Natural killer cell treated with Interleukin-12 subunit alpha and Interleukin-12 subunit beta and Interleukin-15 and Interleukin-18, amount 100 ng/mL, for 72 hours (primary cell): Measurements from ENCODE around the gene LOXL1. TPM values are rescaled to one million over a fixed set of nuclear protein-coding genes. Genes with fewer than 3 reads are reported as not detected.

Experiments
- ATAC-seq, 2 donors: fragments of 150-1000 bp; cut with Tn5 transposase in 1 of 2; sonication (Bioruptor Pico), chemical (Tn5 transposase) in 1 of 2; 2 replicates each; pipeline ENCODE4 v1.10.0; 2021
- DNase-seq: peaks from one replicate; pipeline ENCODE4 v3.0.0; 2022; ENCODE audit warnings: low spot score
- H3K27ac Mint-ChIP-seq, 2 donors: 1 replicate in 1 of 2; 2 replicates in 1 of 2; pipeline ENCODE4 v1.8.0; 2022; ENCODE audit warnings: mixed read lengths in 2 of 2, mild to moderate bottlenecking in 1 of 2, moderate library complexity in 1 of 2
- H3K27me3 Mint-ChIP-seq, 2 donors: 1 replicate in 1 of 2; 2 replicates in 1 of 2; pipeline ENCODE4 v1.8.0; 2022; ENCODE audit warnings: mixed read lengths in 2 of 2
- H3K36me3 Mint-ChIP-seq: one replicate; pipeline ENCODE4 v1.8.0; 2022; ENCODE audit warnings: mixed read lengths
- H3K4me1 Mint-ChIP-seq, 2 donors: 1 replicate in 1 of 2; 2 replicates in 1 of 2; pipeline ENCODE4 v1.8.0; 2022; ENCODE audit warnings: low read depth in 2 of 2, mixed read lengths in 2 of 2, mild to moderate bottlenecking in 1 of 2
- H3K4me3 Mint-ChIP-seq: one replicate; pipeline ENCODE4 v1.8.0; 2022; ENCODE audit warnings: mixed read lengths
- H3K9me3 Mint-ChIP-seq: 2 replicates; pipeline ENCODE4 v1.8.0; 2022; ENCODE audit warnings: mixed read lengths
- total RNA-seq, 2 donors: library from RNA; stranded (reverse); gene quantifications; one replicate each; pipeline ENCODE4 v1.2.3, GENCODE V29; 2022

The LOXL1 gene
- total RNA-seq, 2 donors from 2014 or later, result 0.36 to 4.3 TPM

DNA sequence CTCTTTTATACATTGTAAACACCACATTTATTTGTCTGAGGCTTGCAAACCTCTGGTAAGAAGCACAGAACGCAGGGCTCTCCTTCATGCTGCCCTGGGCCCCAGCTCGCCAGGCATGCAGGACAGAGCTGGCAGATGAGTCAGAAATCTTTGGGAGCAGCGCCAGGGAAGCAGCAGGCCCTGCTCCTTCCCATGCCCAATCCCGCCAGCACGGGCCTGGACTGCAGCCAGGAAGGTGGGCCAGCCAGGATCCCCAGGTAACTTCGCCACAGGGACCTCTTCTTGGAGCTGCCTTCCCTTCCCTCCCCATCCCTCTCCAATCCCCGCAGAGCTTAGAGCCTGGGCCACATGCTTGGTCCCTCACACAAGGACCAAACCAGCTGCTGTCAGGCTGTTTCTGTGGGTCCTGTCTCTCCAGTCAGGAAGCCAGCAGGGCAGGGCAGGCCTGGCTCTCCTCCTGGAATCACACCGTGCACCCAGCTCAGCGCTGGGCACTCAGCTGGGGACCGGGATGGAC is 57.0 kb downstream of the LOXL1 start:
- no peaks in the 10 kb centered on the region for H3K36me3 Mint-ChIP-seq
- no peak for ATAC-seq
- DNase-seq, result no peak
- no peak overlapping the region for H3K4me3 Mint-ChIP-seq
- H3K4me1 Mint-ChIP-seq, result peaks cover 8% of the 10 kb centered on the region in 2 donors
- H3K27me3 Mint-ChIP-seq, result peaks cover 9 to 10% of the 10 kb centered on the region in 2 donors
- no peaks in the 10 kb centered on the region for H3K9me3 Mint-ChIP-seq
- no peak overlapping the region for H3K27ac Mint-ChIP-seq

DNA sequence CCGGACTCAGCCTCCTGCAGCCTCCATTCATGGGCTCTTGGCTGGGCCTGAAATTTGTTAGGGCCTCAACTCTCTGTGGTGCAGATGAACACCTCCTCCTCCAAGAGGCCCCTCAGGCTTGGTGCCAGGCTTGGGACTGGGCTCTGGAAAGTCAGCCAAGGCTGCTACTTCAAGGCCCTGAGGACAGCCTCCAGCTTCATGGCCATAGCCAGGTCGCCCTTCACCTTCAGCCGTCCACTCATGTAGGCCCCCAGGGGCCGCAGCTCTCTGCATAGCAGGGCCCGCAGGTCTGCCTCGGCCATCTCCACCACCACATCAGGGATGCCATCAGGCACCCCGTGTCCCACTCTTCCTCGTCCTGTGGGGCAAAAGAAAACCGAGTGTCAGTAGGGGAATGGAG is 57.5 kb downstream of the LOXL1 start:
- peaks cover 8% of the 10 kb centered on the region in 2 donors for H3K4me1 Mint-ChIP-seq
- H3K36me3 Mint-ChIP-seq, result no peaks in the 10 kb centered on the region
- no peaks in the 10 kb centered on the region for H3K9me3 Mint-ChIP-seq
- H3K27me3 Mint-ChIP-seq, result peaks cover 4 to 9% of the 10 kb centered on the region in 2 donors
- no peak overlapping the region for H3K4me3 Mint-ChIP-seq
- ATAC-seq (peak in 1 of 2 donors; percentile 14), DNase-seq (no peak)
- no peak overlapping the region for H3K27ac Mint-ChIP-seq

DNA sequence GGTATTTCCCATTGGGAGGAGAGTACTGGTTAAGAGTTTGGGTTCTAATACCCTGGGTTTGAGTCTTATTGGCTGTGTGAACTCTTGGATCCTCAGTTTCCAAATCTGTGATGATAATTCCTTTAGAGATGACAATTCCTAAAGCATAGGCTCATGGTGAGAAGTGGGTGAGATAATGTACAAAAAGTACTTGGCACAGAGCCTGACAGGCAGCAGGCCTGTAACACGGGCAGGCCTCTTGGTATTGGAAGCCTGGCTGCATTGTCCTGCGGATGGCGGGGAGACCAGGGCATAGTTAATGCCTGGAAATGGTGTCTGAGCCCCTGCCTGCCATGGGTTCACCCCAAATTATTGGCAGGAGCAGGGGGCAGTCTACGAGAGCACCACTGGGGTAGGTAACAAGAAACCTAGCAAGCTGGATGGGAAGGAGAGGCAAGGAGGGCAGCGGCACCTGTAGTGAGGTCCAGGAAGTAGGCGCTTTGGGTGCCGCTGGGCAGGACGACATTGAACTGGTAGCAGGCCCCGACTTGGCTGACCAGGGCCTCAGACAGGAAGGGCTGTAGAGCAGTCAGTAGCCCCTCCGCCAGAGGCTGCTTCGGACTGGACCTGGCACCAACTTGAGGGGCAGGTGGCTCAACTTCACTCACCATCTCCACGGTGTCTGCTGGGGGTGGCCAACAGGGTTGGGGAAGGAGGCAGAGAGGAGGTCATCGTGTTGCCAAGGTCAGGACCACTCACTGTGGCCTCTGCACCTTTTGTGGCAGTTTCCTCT is 58.1 kb downstream of the LOXL1 start:
- Mint-ChIP-seq H3K9me3 (no peaks in the 10 kb centered on the region), H3K36me3 (no peaks in the 10 kb centered on the region), H3K27me3 (peaks cover 0 to 6% of the 10 kb centered on the region in 2 donors), H3K4me3 (no peak overlapping the region), H3K27ac (no peak overlapping the region), H3K4me1 (peaks cover 8% of the 10 kb centered on the region in 2 donors)
- no peak for DNase-seq
- no peak for ATAC-seq

GRCh38 chr15:73985101-73985873 is 59.0 kb downstream of the LOXL1 start:
- H3K27ac Mint-ChIP-seq, result peak overlapping the region in 1 of 2 donors; percentile 77
- H3K4me1 Mint-ChIP-seq, result peaks cover 8% of the 10 kb centered on the region in 2 donors
- ATAC-seq, result peak in 1 of 2 donors; percentile 33

DNA sequence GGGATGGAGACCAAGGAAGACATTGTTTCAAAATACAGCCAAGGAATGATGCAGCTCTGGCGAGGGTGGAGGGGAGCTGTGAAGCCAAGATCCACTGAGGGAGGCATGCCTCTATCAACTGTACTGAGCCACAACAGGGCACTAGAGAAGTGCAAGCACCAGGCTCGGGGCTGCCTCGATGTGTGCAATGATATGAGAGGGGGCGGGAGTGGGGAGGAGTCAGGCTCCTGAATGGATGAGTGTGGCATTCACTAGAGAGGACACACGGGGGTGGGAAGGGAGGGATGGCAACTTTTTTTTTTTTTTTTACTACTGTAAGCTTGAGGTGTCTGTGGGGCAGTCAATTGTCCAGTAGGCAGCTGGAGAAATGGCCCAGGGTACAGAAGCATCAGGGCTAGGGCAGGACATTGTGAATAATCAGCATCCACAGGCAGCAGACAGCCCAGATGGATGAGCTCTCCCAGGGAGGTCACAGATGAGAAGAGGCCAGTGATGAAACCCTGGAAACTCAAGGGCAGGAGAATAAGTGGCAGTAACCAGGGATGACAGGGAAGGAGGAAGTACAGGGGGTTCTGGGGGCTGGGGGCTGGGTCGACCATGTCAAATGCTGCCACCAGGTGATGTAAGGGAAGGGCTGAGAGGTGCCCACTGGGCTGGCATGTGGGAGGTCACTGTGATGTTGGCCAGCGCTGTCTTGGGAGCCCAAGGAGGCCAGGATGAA is 60.0 kb downstream of the LOXL1 start:
- peaks cover 0 to 6% of the 10 kb centered on the region in 2 donors for H3K27me3 Mint-ChIP-seq
- no peak overlapping the region for H3K4me3 Mint-ChIP-seq
- no peaks in the 10 kb centered on the region for H3K36me3 Mint-ChIP-seq
- peaks cover 12 to 13% of the 10 kb centered on the region in 2 donors for H3K4me1 Mint-ChIP-seq
- no peak for DNase-seq
- H3K9me3 Mint-ChIP-seq, result no peaks in the 10 kb centered on the region
- peak overlapping the region in 1 of 2 donors; percentile 77 for H3K27ac Mint-ChIP-seq
- no peak for ATAC-seq

More at GRCh38 chr15:73985101-73985873, 59.0 kb downstream of the LOXL1 start:
- no peak overlapping the region for H3K4me3 Mint-ChIP-seq
- peaks cover 0 to 6% of the 10 kb centered on the region in 2 donors for H3K27me3 Mint-ChIP-seq
- H3K36me3 Mint-ChIP-seq, result no peaks in the 10 kb centered on the region
- no peak for DNase-seq
- H3K9me3 Mint-ChIP-seq, result no peaks in the 10 kb centered on the region

DNA sequence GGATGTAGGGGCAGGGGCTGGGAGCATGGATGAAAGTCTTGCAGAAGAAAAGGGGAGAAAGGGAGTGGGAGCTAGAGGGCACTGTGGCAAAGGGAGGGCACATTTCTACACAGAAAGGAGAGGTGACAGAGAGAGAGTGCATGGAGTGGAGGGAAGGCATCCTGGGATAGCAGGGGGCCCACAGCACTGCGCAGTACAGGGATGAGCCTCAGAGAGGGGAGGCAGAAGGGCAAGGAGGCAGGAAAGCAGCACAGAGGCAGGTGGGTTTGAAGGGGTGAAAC is 60.5 kb downstream of the LOXL1 start:
- peak overlapping the region in 1 of 2 donors; percentile 10 for H3K27ac Mint-ChIP-seq
- H3K27me3 Mint-ChIP-seq, result peaks cover 0 to 3% of the 10 kb centered on the region in 2 donors
- H3K4me1 Mint-ChIP-seq, result peaks cover 9 to 12% of the 10 kb centered on the region in 2 donors
- H3K36me3 Mint-ChIP-seq, result no peaks in the 10 kb centered on the region
- H3K4me3 Mint-ChIP-seq, result no peak overlapping the region
- DNase-seq (no peak), ATAC-seq (no peak)
- no peaks in the 10 kb centered on the region for H3K9me3 Mint-ChIP-seq

DNA sequence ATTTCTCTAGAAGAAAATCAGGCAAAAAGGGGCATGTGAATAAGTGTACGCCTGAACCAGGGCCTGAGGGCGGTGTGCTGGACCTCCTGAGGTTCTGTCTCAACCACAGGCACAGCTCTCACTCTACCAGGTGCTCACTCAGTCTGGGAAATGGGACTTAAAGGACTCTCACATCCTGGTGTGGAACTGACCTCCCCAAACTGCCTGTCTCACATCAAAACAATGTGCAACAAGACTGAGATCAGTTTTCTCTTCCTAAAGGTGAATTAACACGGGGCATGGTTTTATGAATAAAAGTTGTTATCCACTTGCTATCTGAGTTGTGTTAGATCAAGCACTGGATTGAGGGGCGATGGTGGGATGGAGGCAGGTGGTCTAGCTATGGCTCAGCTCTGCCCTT is 61.0 kb downstream of the LOXL1 start:
- H3K4me3 Mint-ChIP-seq, result no peak overlapping the region
- H3K4me1 Mint-ChIP-seq, result peaks cover 4 to 9% of the 10 kb centered on the region in 2 donors
- H3K27ac Mint-ChIP-seq, result peak overlapping the region in 1 of 2 donors; percentile 10
- H3K9me3 Mint-ChIP-seq, result no peaks in the 10 kb centered on the region
- no peaks in the 10 kb centered on the region for H3K36me3 Mint-ChIP-seq
- no peak for ATAC-seq
- no peaks in the 10 kb centered on the region for H3K27me3 Mint-ChIP-seq
- DNase-seq, result no peak

DNA sequence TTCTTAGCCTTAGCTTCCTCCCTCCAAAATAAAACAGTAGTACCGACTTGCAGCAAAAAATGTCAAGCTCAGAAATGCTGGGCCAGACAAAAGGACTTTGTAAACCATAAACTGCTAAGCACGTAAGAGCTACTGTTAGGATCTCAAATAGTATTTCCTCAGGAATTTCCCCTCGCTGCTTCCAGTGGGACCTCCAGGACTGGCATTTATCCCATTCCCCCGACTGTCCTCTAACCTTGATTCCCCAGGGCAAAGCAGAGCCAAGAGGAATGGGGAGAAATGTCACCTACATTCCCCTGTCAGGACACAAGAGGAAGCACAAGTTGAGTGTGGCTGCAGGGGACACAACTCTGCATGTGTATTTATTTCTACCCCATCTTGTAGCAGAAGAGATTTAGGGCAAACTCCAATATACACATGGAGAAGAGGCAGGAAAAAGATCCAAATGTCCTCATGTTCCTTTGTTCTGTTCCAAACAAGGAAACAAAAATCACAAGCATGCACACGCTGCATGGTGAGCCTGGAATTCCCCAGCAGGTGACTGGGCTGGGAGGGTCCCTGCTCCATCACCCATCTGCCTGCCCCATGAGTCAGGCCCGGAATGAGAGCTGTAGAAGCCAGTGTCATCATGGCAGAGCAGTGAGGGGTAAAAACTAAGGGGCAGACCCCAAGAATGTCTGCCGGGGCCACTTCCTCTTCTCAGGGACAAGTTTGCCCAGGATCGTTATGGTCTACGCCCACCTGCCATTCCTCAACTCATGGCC is 61.6 kb downstream of the LOXL1 start:
- no peak overlapping the region for H3K27ac Mint-ChIP-seq
- H3K27me3 Mint-ChIP-seq, result no peaks in the 10 kb centered on the region
- ATAC-seq (no peak), DNase-seq (no peak)
- H3K9me3 Mint-ChIP-seq, result no peaks in the 10 kb centered on the region
- no peak overlapping the region for H3K4me3 Mint-ChIP-seq
- peaks cover 10 to 14% of the 10 kb centered on the region in 2 donors for H3K4me1 Mint-ChIP-seq
- no peaks in the 10 kb centered on the region for H3K36me3 Mint-ChIP-seq

GRCh38 chr15:73988445-73988969 is 62.2 kb downstream of the LOXL1 start:
- ATAC-seq (no peak), DNase-seq (no peak)
- Mint-ChIP-seq H3K27ac (no peak overlapping the region), H3K4me1 (peaks cover 11 to 15% of the 10 kb centered on the region in 2 donors), H3K36me3 (no peaks in the 10 kb centered on the region), H3K9me3 (no peaks in the 10 kb centered on the region), H3K27me3 (no peaks in the 10 kb centered on the region), H3K4me3 (no peak overlapping the region)

DNA sequence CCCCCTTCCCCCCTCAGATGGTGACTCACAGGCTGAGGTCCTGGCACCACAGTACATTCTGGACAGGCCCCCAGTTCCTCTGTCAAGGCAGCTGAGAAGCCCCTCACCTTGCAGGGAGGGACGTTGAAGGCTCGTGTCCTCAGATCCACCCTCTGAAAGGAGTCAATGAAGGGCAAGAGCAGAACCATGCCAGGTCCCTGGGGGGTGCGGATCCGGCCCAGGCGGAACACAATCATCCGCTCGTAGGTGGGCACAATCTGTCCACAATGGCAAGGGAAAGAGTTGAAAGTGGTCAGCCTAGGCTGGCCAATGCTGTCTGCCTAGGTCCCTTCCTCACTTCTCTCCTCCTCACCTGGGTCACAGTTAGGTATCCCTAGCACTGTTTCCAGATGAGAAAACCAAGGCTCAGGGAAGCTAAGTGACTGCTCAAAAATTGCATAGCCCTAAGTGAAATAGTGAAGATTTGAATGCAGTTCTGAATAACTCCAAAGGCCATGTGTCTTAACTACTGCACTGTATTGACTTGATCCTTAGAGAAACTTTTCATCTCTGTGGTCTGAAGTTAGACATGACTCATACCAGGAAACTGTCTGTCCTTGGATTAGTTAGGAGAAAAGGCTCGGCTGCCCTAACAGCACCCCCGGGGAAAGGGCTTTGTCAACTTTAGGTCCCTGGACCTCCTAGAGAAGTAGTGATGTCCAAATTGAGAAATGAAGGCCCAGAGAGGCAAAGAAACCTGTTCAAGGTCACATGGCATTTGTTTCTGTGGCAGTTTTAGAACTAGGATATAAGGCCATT is 62.9 kb downstream of the LOXL1 start:
- peaks cover 18 to 20% of the 10 kb centered on the region in 2 donors for H3K4me1 Mint-ChIP-seq
- DNase-seq (no peak), ATAC-seq (no peak)
- no peaks in the 10 kb centered on the region for H3K27me3 Mint-ChIP-seq
- H3K27ac Mint-ChIP-seq, result no peak overlapping the region
- no peaks in the 10 kb centered on the region for H3K36me3 Mint-ChIP-seq
- no peaks in the 10 kb centered on the region for H3K9me3 Mint-ChIP-seq
- H3K4me3 Mint-ChIP-seq, result no peak overlapping the region

GRCh38 chr15:73990250-73991005 is 64.2 kb downstream of the LOXL1 start:
- Mint-ChIP-seq H3K27me3 (no peaks in the 10 kb centered on the region), H3K27ac (no peak overlapping the region), H3K4me3 (peak overlapping the region; percentile 77), H3K9me3 (no peaks in the 10 kb centered on the region), H3K4me1 (peaks cover 24% of the 10 kb centered on the region in 2 donors), H3K36me3 (no peaks in the 10 kb centered on the region)
- no peak for DNase-seq
- no peak for ATAC-seq

DNA sequence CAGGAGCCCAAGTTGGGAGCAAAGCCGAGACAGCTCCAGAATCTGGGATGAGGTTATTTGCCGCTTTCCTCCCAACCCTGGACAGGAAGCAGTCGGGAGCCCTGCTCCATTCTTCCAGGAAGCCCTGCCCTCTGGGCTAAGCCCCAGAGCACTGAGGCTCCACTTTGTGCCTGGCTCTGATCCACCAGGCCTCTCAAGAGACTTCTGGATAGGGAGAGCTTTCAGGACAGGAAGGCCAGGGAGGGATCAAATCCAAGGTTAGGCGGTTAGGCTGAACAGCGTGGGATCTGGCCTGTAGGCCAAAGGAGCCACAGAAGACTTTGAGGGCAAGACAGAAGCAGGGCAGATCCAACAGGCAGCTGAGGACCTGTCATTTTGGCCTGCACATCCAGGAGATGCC is 65.0 kb downstream of the LOXL1 start:
- no peak for ATAC-seq
- Mint-ChIP-seq H3K27ac (peak overlapping the region in 1 of 2 donors; percentile 54), H3K27me3 (no peaks in the 10 kb centered on the region), H3K36me3 (no peaks in the 10 kb centered on the region), H3K4me3 (peak overlapping the region; percentile 77), H3K9me3 (no peaks in the 10 kb centered on the region), H3K4me1 (peaks cover 24 to 28% of the 10 kb centered on the region in 2 donors)
- no peak for DNase-seq
